Panc1 (cell line): ENCODE data around the gene FTL. TPM values are rescaled to one million over a fixed set of nuclear protein-coding genes. Genes with fewer than 3 reads are reported as not detected.

Source experiments
- ATAC-seq: fragments of 200-7000 bp; cut with Tn5 transposase; 2 replicates; pipeline ENCODE4 v1.9.1; 2020; ENCODE audit warnings: mild to moderate bottlenecking, moderate library complexity
- BruUV-seq: library from RNA; stranded (reverse); fragments of 400-500 nt; replicated peaks from 2 replicates; lab custom pipeline; 2021; lab: Mats Ljungman, UMichigan
- CTCF ChIA-PET: fragments of 300-600 bp; sonication (Branson Sonifier 250); formaldehyde crosslinking; loops from one replicate; lab custom pipeline; 2022; ENCODE audit warnings: antibody characterized with exemption; lab: Charles Lee
- POLR2A ChIA-PET: fragments of 300-600 bp; sonication (Branson Sonifier 250); formaldehyde crosslinking; loops from one replicate; lab custom pipeline; 2022; ENCODE audit warnings: antibody characterized with exemption; lab: Charles Lee
- DNase-seq: peaks from one replicate; pipeline ENCODE4 v3.0.0-alpha.2; 2010; ENCODE audit warnings: low read depth, low spot score
- H3K27ac ChIP-seq: 2 replicates; pipeline ENCODE4 v1.5.1; 2011; ENCODE audit warnings: mild to moderate bottlenecking, low read length, inconsistent platforms
- H3K27me3 ChIP-seq: fragments of 200-500 bp; sonication (Bioruptor generic); 2 replicates; pipeline ENCODE4 v1.6.0; 2014; ENCODE audit warnings: low read length, inconsistent platforms; ENCODE audit not compliant: control insufficient read depth, insufficient read depth
- H3K36me3 ChIP-seq: fragments of 200-500 bp; sonication (Bioruptor generic); 2 replicates; pipeline ENCODE4 v1.5.1; 2014; ENCODE audit warnings: inconsistent platforms, mild to moderate bottlenecking, low read length, moderate library complexity; ENCODE audit not compliant: control insufficient read depth, insufficient read depth
- H3K4me1 ChIP-seq: 2 replicates; pipeline ENCODE4 v1.5.1; 2011; ENCODE audit warnings: inconsistent platforms, mild to moderate bottlenecking, low read length, moderate library complexity; ENCODE audit not compliant: control insufficient read depth, insufficient read depth
- H3K4me3 ChIP-seq, 2 experiments: 2 replicates each; pipeline ENCODE4 v1.5.1; 2011 to 2012; ENCODE audit warnings: low read depth in 2 of 2, low read length in 2 of 2, mild to moderate bottlenecking in 2 of 2, inconsistent platforms in 1 of 2, moderate library complexity in 1 of 2
- H3K9me3 ChIP-seq: fragments of 200-500 bp; sonication (Bioruptor generic); 2 replicates; pipeline ENCODE4 v1.5.1; 2014; ENCODE audit warnings: low read depth, mild to moderate bottlenecking, inconsistent platforms, low read length, moderate library complexity; ENCODE audit not compliant: control insufficient read depth, insufficient read depth
- CTCF ChIP-seq: fragments of 450-650 bp; IDR thresholded peaks from 2 replicates; pipeline ENCODE4 v1.5.1; 2017; ENCODE audit warnings: mild to moderate bottlenecking
- POLR2AphosphoS5 ChIP-seq: IDR thresholded peaks from 2 replicates; pipeline ENCODE4 v1.6.1; 2012; ENCODE audit warnings: mild to moderate bottlenecking, low read depth, low read length, moderate library complexity
- REST ChIP-seq, 2 experiments: IDR thresholded peaks; 2 replicates each; pipeline ENCODE4 v1.6.1; 2011 to 2012; ENCODE audit warnings: low read depth in 2 of 2, control low read depth in 1 of 2, low read length in 1 of 2, mild to moderate bottlenecking in 1 of 2, moderate library complexity in 1 of 2; ENCODE audit not compliant: insufficient read depth in 1 of 2
- SIN3A ChIP-seq: IDR thresholded peaks from 2 replicates; pipeline ENCODE4 v1.6.1; 2012; ENCODE audit warnings: low read depth, mild to moderate bottlenecking, low read length, moderate library complexity, borderline replicate concordance; ENCODE audit not compliant: insufficient read depth
- TCF7L2 ChIP-seq: IDR thresholded peaks from 2 replicates; pipeline ENCODE4 v1.6.1; 2011; ENCODE audit warnings: mild to moderate bottlenecking, low read depth, low read length, inconsistent platforms
- in situ Hi-C: cut with HindIII; loops from 2 replicates; pipeline ENCODE4 v1.10.0; 2016; ENCODE audit warnings: low sequenced_read_pairs, low pct_unique_long_range_greater_than_20kb
- intact Hi-C: fragments of 100-400 bp; cut with micrococcal nuclease; formaldehyde crosslinking; loops from one replicate; pipeline ENCODE4 v1.10.0; 2022; ENCODE audit not compliant: unreplicated experiment
- total RNA-seq: library from RNA; stranded (reverse); gene quantifications from one replicate; pipeline ENCODE4 v1.2.1, GENCODE V29; 2021; ENCODE audit not compliant: unreplicated experiment

Gene FTL
- total RNA-seq, 1 experiment from 2014 or later, result 1,332 TPM

GRCh38 chr19:48997972-48998371, 32.9 kb downstream of the FTL start:
- ATAC-seq (no peak), DNase-seq (no peak)
- no TSS peak for BruUV-seq
- H3K36me3 ChIP-seq, result peaks cover 4% of the 10 kb centered on the region
- intact Hi-C loops (no loop called here), in situ Hi-C loops (no loop called here)
- H3K4me3 ChIP-seq, result no peak overlapping the region
- no peaks in the 10 kb centered on the region for H3K9me3 ChIP-seq
- POLR2A ChIA-PET, result interaction anchor here (0.7 kb wide), 1 partner anchor 275 kb away, joined by 8 read pairs; no protein-coding TSS in a partner anchor
- H3K27ac ChIP-seq, result no peak overlapping the region
- H3K4me1 ChIP-seq, result no peaks in the 10 kb centered on the region
- no peak for TF ChIP-seq TCF7L2
- TF ChIP-seq POLR2AphosphoS5, result no peak
- peak; percentile 73 for TF ChIP-seq CTCF
- no peak for TF ChIP-seq SIN3A
- no peak for TF ChIP-seq REST (IDR thresholded peaks at IDR 0.05; ENCODE audit: insufficient read depth in 1 of 2, low read depth in 2 of 2, low read length in 1 of 2)
- CTCF ChIA-PET, result interaction anchor here (0.6 to 0.7 kb wide), 4 partner anchors 14 to 197 kb away, joined by 3 to 9 read pairs (median 4); partner anchors contain the start of gene CGB7
- H3K27me3 ChIP-seq, result no peaks in the 10 kb centered on the region

GRCh38 chr19:48999481-49000325, 34.6 kb downstream of the FTL start:
- TF ChIP-seq REST (IDR thresholded peaks at IDR 0.05; ENCODE audit: insufficient read depth in 1 of 2, low read depth in 2 of 2, low read length in 1 of 2) (no peak), CTCF (peak; percentile 82)
- DNase-seq (no peak), ATAC-seq (peak; percentile 89)
- ChIA-PET CTCF (interaction anchor here (0.5 to 1.1 kb wide), 7 partner anchors 9 to 258 kb away, joined by 3 to 10 read pairs (median 4); partner anchors contain the start of gene NTF4), POLR2A (interaction anchor here (0.6 kb wide), 1 partner anchor 360 kb away, joined by 9 read pairs; no protein-coding TSS in a partner anchor)
- Histone ChIP-seq H3K27ac (no peak overlapping the region), H3K4me1 (no peaks in the 10 kb centered on the region), H3K36me3 (peaks cover 4% of the 10 kb centered on the region; the same call in 1 of the 2 replicates), H3K9me3 (no peaks in the 10 kb centered on the region), H3K27me3 (no peaks in the 10 kb centered on the region), H3K4me3 (no peak overlapping the region)
- intact Hi-C loops (no loop called here), in situ Hi-C loops (no loop called here)
- no TSS peak for BruUV-seq
